ENCODE data around the gene ICAM1.
"Not testable (repeated sequence)": the region's sequence is repeated elsewhere in the genome, so short reads cannot be mapped to it uniquely, and the experiment has no call there.

ICAM1 gene

GRCh38 chr19:10231612-10232228, 39.2 kb upstream of the ICAM1 start:
- peak overlapping the region; percentile 55 for H3K27ac Mint-ChIP-seq
- H3K27me3 Mint-ChIP-seq = peaks cover 29% of the 10 kb centered on the region
- H3K9me3 Mint-ChIP-seq = no peaks in the 10 kb centered on the region
- H3K4me1 Mint-ChIP-seq = peaks cover 30% of the 10 kb centered on the region
- no peaks in the 10 kb centered on the region for H3K36me3 Mint-ChIP-seq
- DNase-seq = no peak
- CTCF ChIA-PET = no interaction called here
- peak overlapping the region; percentile 83 for H3K4me3 Mint-ChIP-seq

GRCh38 chr19:10233946-10234345, 37.0 kb upstream of the ICAM1 start:
- Mint-ChIP-seq H3K27me3 (peaks cover 29% of the 10 kb centered on the region), H3K27ac (no peak overlapping the region), H3K36me3 (no peaks in the 10 kb centered on the region), H3K4me3 (no peak overlapping the region), H3K4me1 (peaks cover 38% of the 10 kb centered on the region), H3K9me3 (no peaks in the 10 kb centered on the region)
- CTCF ChIA-PET = interaction anchor here (6.9 kb wide), 1 partner anchor 17 kb away, joined by 42 read pairs; the partner anchor contains the start of gene MRPL4
- no peak for DNase-seq

GRCh38 chr19:10235003-10235402, 35.9 kb upstream of the ICAM1 start:
- no peaks in the 10 kb centered on the region for H3K9me3 Mint-ChIP-seq
- H3K27me3 Mint-ChIP-seq = peaks cover 23% of the 10 kb centered on the region
- H3K4me3 Mint-ChIP-seq = no peak overlapping the region
- no peak for DNase-seq
- no peaks in the 10 kb centered on the region for H3K36me3 Mint-ChIP-seq
- peaks cover 32% of the 10 kb centered on the region for H3K4me1 Mint-ChIP-seq
- CTCF ChIA-PET = interaction anchor here (6.9 kb wide), 1 partner anchor 16 kb away, joined by 42 read pairs; the partner anchor contains the start of gene MRPL4
- H3K27ac Mint-ChIP-seq = peak overlapping the region; percentile 42

- H3K27ac Mint-ChIP-seq = peak overlapping the region; percentile 97
- not testable (repeated sequence) for H3K4me3 Mint-ChIP-seq, H3K36me3 Mint-ChIP-seq, DNase-seq, H3K9me3 Mint-ChIP-seq
- peaks cover 19% of the 10 kb centered on the region for H3K27me3 Mint-ChIP-seq
- CTCF ChIA-PET = interaction anchor here (6.9 kb wide), 1 partner anchor 15 kb away, joined by 42 read pairs; the partner anchor contains the start of gene MRPL4
- H3K4me1 Mint-ChIP-seq = peaks cover 32% of the 10 kb centered on the region
Measured at GRCh38 chr19:10235409-10235808, 35.5 kb upstream of the ICAM1 start.

- DNase-seq = no peak
- Mint-ChIP-seq H3K36me3 (no peaks in the 10 kb centered on the region), H3K27ac (no peak overlapping the region), H3K27me3 (peaks cover 5% of the 10 kb centered on the region), H3K9me3 (no peaks in the 10 kb centered on the region), H3K4me3 (no peak overlapping the region), H3K4me1 (peaks cover 30% of the 10 kb centered on the region)
- CTCF ChIA-PET = interaction anchor here (6.9 kb wide), 1 partner anchor 13 kb away, joined by 42 read pairs; the partner anchor contains the start of gene MRPL4
Measured at GRCh38 chr19:10237702-10238101, 33.2 kb upstream of the ICAM1 start.

GRCh38 chr19:10238172-10238783, 32.6 kb upstream of the ICAM1 start:
- H3K36me3 Mint-ChIP-seq = no peaks in the 10 kb centered on the region
- DNase-seq = no peak
- peaks cover 30% of the 10 kb centered on the region for H3K4me1 Mint-ChIP-seq
- no peak overlapping the region for H3K27ac Mint-ChIP-seq
- H3K9me3 Mint-ChIP-seq = no peaks in the 10 kb centered on the region
- peaks cover 3% of the 10 kb centered on the region for H3K27me3 Mint-ChIP-seq
- H3K4me3 Mint-ChIP-seq = no peak overlapping the region
- CTCF ChIA-PET = interaction anchor here (6.9 kb wide), 1 partner anchor 12 kb away, joined by 42 read pairs; the partner anchor contains the start of gene MRPL4

- H3K9me3 Mint-ChIP-seq, H3K4me3 Mint-ChIP-seq, H3K27me3 Mint-ChIP-seq, H3K36me3 Mint-ChIP-seq, H3K4me1 Mint-ChIP-seq, H3K27ac Mint-ChIP-seq, DNase-seq: not testable (repeated sequence)
- CTCF ChIA-PET = interaction anchor here (0.7 to 1.1 kb wide), 2 partner anchors 8 to 30 kb away, joined by 3 to 4 read pairs; no protein-coding TSS in a partner anchor
Measured at GRCh38 chr19:10241826-10242449, 29.0 kb upstream of the ICAM1 start.

GRCh38 chr19:10243606-10244005, 27.3 kb upstream of the ICAM1 start:
- DNase-seq = no peak
- H3K27ac Mint-ChIP-seq = no peak overlapping the region
- H3K4me1 Mint-ChIP-seq = no peaks in the 10 kb centered on the region
- CTCF ChIA-PET = no interaction called here
- H3K36me3 Mint-ChIP-seq = no peaks in the 10 kb centered on the region
- H3K27me3 Mint-ChIP-seq = no peaks in the 10 kb centered on the region
- H3K4me3 Mint-ChIP-seq = no peak overlapping the region
- H3K9me3 Mint-ChIP-seq = no peaks in the 10 kb centered on the region

GRCh38 chr19:10245189-10245939, 25.6 kb upstream of the ICAM1 start:
- Mint-ChIP-seq H3K4me1 (peaks cover 3% of the 10 kb centered on the region), H3K27ac (no peak overlapping the region), H3K36me3 (no peaks in the 10 kb centered on the region), H3K9me3 (no peaks in the 10 kb centered on the region), H3K27me3 (no peaks in the 10 kb centered on the region), H3K4me3 (no peak overlapping the region)
- no peak for DNase-seq
- CTCF ChIA-PET = interaction anchor here (3.3 kb wide), 1 partner anchor 17 kb away, joined by 11 read pairs; no protein-coding TSS in a partner anchor

GRCh38 chr19:10246511-10246910, 24.4 kb upstream of the ICAM1 start:
- no peaks in the 10 kb centered on the region for H3K36me3 Mint-ChIP-seq
- DNase-seq = no peak
- CTCF ChIA-PET = interaction anchor here (0.9 to 3.3 kb wide), 2 partner anchors 10 to 18 kb away, joined by 3 to 11 read pairs; no protein-coding TSS in a partner anchor
- H3K9me3 Mint-ChIP-seq = no peaks in the 10 kb centered on the region
- no peak overlapping the region for H3K27ac Mint-ChIP-seq
- H3K4me1 Mint-ChIP-seq = peaks cover 9% of the 10 kb centered on the region
- no peak overlapping the region for H3K4me3 Mint-ChIP-seq
- no peaks in the 10 kb centered on the region for H3K27me3 Mint-ChIP-seq

GRCh38 chr19:10251792-10252694, 18.9 kb upstream of the ICAM1 start, which contains the start of gene MRPL4:
Gene MRPL4 (plus strand): TSS chr19:10252214. CDS start chr19:10252254, 40 bp downstream.
- no peaks in the 10 kb centered on the region for H3K9me3 Mint-ChIP-seq
- peak within 1 kb of the TSS; percentile 98 for H3K27ac Mint-ChIP-seq
- H3K4me3 Mint-ChIP-seq = peak within 1 kb of the TSS; percentile 97
- peaks cover 18% of the 10 kb centered on the region for H3K36me3 Mint-ChIP-seq
- CTCF ChIA-PET = interaction anchor here (0.7 to 4.1 kb wide), 5 partner anchors 16 to 137 kb away, joined by 3 to 42 read pairs (median 4); no protein-coding TSS in a partner anchor
- peak; percentile 99 for DNase-seq
- peaks cover 26% of the 10 kb centered on the region for H3K4me1 Mint-ChIP-seq
- H3K27me3 Mint-ChIP-seq = peaks cover 4% of the 10 kb centered on the region

- DNase-seq = no peak
- H3K27me3 Mint-ChIP-seq = peaks cover 4% of the 10 kb centered on the region
- H3K4me3 Mint-ChIP-seq = peak overlapping the region; percentile 97
- peak overlapping the region; percentile 98 for H3K27ac Mint-ChIP-seq
- CTCF ChIA-PET = no interaction called here
- no peaks in the 10 kb centered on the region for H3K9me3 Mint-ChIP-seq
- H3K36me3 Mint-ChIP-seq = peaks cover 25% of the 10 kb centered on the region
- peaks cover 26% of the 10 kb centered on the region for H3K4me1 Mint-ChIP-seq
Measured at GRCh38 chr19:10252707-10253106, 18.2 kb upstream of the ICAM1 start.

- H3K4me3 Mint-ChIP-seq = no peak overlapping the region
- no peak for DNase-seq
- peak overlapping the region; percentile 26 for H3K27ac Mint-ChIP-seq
- peaks cover 32% of the 10 kb centered on the region for H3K4me1 Mint-ChIP-seq
- peaks cover 37% of the 10 kb centered on the region for H3K36me3 Mint-ChIP-seq
- peaks cover 4% of the 10 kb centered on the region for H3K27me3 Mint-ChIP-seq
- H3K9me3 Mint-ChIP-seq = no peaks in the 10 kb centered on the region
- CTCF ChIA-PET = interaction anchor here (1.1 kb wide), 1 partner anchor 134 kb away, joined by 4 read pairs; no protein-coding TSS in a partner anchor
Measured at GRCh38 chr19:10254244-10254643, 16.7 kb upstream of the ICAM1 start.
